HepG2 (cell line): ENCODE measurements around the gene CHST13. TPM values are rescaled to one million over a fixed set of nuclear protein-coding genes. Genes with fewer than 3 reads are reported as not detected.

Experiments
- E2F5 ChIP-seq: sonication (generic); formaldehyde crosslinking; conservative IDR thresholded peaks from 2 replicates; pipeline ENCODE4 v1.4.0; 2020; ENCODE audit warnings: missing genetic modification reagents
- KDM6A ChIP-seq: IDR thresholded peaks from 2 replicates; pipeline ENCODE4 v1.6.1; 2016; ENCODE audit warnings: low read depth
- KMT2A ChIP-seq: sonication (generic); formaldehyde crosslinking; IDR thresholded peaks from 2 replicates; pipeline ENCODE4 v1.4.0; 2020; ENCODE audit warnings: missing genetic modification reagents
- MAFF ChIP-seq: IDR thresholded peaks from 2 replicates; pipeline ENCODE4 v1.6.1; 2011; ENCODE audit warnings: low read depth, low read length, improper control_type of control experiment
- NFE2L1 ChIP-seq: sonication (generic); formaldehyde crosslinking; IDR thresholded peaks from 2 replicates; pipeline ENCODE4 v1.4.0; 2020; ENCODE audit warnings: missing genetic modification reagents, mild to moderate bottlenecking, borderline replicate concordance
- NONO ChIP-seq, 2 experiments: fragments of 450-650 bp in 1 of 2; sonication (generic) in 1 of 2; formaldehyde crosslinking in 1 of 2; IDR thresholded peaks in 1 of 2; conservative IDR thresholded peaks in 1 of 2; 2 replicates each; pipeline versions ENCODE4 v1.6.1 to v1.8.0; 2017 to 2022; ENCODE audit warnings: mild to moderate bottlenecking in 1 of 2, missing genetic modification reagents in 1 of 2, moderate library complexity in 1 of 2
- NPAS2 ChIP-seq: sonication (generic); formaldehyde crosslinking; IDR thresholded peaks from 2 replicates; pipeline ENCODE4 v1.8.0; 2022; ENCODE audit warnings: mild to moderate bottlenecking, missing genetic modification reagents, borderline replicate concordance
- SMAD9 ChIP-seq: sonication (generic); formaldehyde crosslinking; IDR thresholded peaks from 2 replicates; pipeline ENCODE4 v1.5.1; 2020; ENCODE audit warnings: mild to moderate bottlenecking, missing genetic modification reagents
- ZNF513 ChIP-seq: sonication (generic); formaldehyde crosslinking; conservative IDR thresholded peaks from 2 replicates; pipeline ENCODE4 v1.5.0; 2020; ENCODE audit warnings: missing genetic modification reagents
- ZNF619 ChIP-seq: sonication (generic); formaldehyde crosslinking; IDR thresholded peaks from 2 replicates; pipeline ENCODE4 v1.4.0; 2020; ENCODE audit warnings: mild to moderate bottlenecking, missing genetic modification reagents
- ZNF629 ChIP-seq: sonication (generic); formaldehyde crosslinking; conservative IDR thresholded peaks from 2 replicates; pipeline ENCODE4 v1.5.0; 2020; ENCODE audit warnings: missing genetic modification reagents
- ZNF687 ChIP-seq: sonication (generic); formaldehyde crosslinking; IDR thresholded peaks from 2 replicates; pipeline ENCODE4 v1.5.1; 2020; ENCODE audit warnings: mild to moderate bottlenecking, missing genetic modification reagents, moderate library complexity
- ZNF772 ChIP-seq: sonication (generic); formaldehyde crosslinking; IDR thresholded peaks from 2 replicates; pipeline ENCODE4 v1.5.0; 2020; ENCODE audit warnings: mild to moderate bottlenecking, missing genetic modification reagents
- ZNF800 ChIP-seq: sonication (generic); formaldehyde crosslinking; IDR thresholded peaks from 2 replicates; pipeline ENCODE4 v1.4.0; 2020; ENCODE audit warnings: missing genetic modification reagents
- polyA plus RNA-seq, 8 experiments: library from polyadenylated mRNA; depleted of rRNA in 3 of 8; stranded (reverse) in 7 of 8; unstranded in 1 of 8; fragments of >200 nt; fragmentation: Illumina TruSeq in 4 of 8; extraction: Trizol in 4 of 8; gene quantifications; 2 replicates each; pipeline versions ENCODE4 v1.2.1 to v1.2.3, GENCODE V29; 2011 to 2016; ENCODE audit warnings: low read depth in 4 of 8, missing spikeins in 1 of 8, mixed read lengths in 1 of 8; ENCODE audit not compliant: insufficient read depth in 1 of 8
- total RNA-seq, 5 experiments: library from RNA; depleted of rRNA; stranded (reverse); fragments of >200 nt; fragmentation: Illumina TruSeq; extraction: Trizol; gene quantifications; 2 replicates each; pipeline ENCODE4 v1.2.3, GENCODE V29; 2016; ENCODE audit warnings: low read depth in 1 of 5

The CHST13 gene
- total and polyA plus RNA-seq, 2 of the 13 experiments (the other 11 are each of a cell fraction or from before 2014, with no cell fraction given): 32.0 to 43.1 TPM

- TF ChIP-seq ZNF687: 0 out of 2 replicates have a peak, but pooled peaks have one; percentile 27
- no peak for TF ChIP-seq KMT2A (CRISPR knock-in tag)
- no peak for TF ChIP-seq NONO (IDR thresholded peaks at IDR 0.05)
- no peak for TF ChIP-seq NONO (CRISPR knock-in tag; conservative IDR thresholded peaks at IDR 0.05)
- no peak for TF ChIP-seq ZNF800 (CRISPR knock-in tag)
- no peak for TF ChIP-seq ZNF619 (CRISPR knock-in tag)
- no peak for TF ChIP-seq NPAS2 (CRISPR knock-in tag)
- TF ChIP-seq SMAD9 (CRISPR knock-in tag): no peak
- TF ChIP-seq MAFF: no peak
- no peak for TF ChIP-seq E2F5 (CRISPR knock-in tag)
- no peak for TF ChIP-seq NFE2L1 (CRISPR knock-in tag)
- TF ChIP-seq ZNF513 (CRISPR knock-in tag): no peak
- TF ChIP-seq KDM6A (CRISPR knock-in tag): no peak
- TF ChIP-seq ZNF772 (CRISPR knock-in tag): no peak
- TF ChIP-seq ZNF629 (CRISPR knock-in tag): no peak
These were observed 4.2 kb upstream of the CHST13 start (continued) for GRCh38 chr3:126519506-126520455.
